ENCODE measurements around the gene NUCB1. TPM values are rescaled to one million over a fixed set of nuclear protein-coding genes. Genes with fewer than 3 reads are reported as not detected.
A peak's percentile ranks its signal among the peaks of the same experiment; 100 is the strongest.

NUCB1 gene
- total RNA-seq, 2 donors from 2014 or later, result 129 to 170 TPM

DNA sequence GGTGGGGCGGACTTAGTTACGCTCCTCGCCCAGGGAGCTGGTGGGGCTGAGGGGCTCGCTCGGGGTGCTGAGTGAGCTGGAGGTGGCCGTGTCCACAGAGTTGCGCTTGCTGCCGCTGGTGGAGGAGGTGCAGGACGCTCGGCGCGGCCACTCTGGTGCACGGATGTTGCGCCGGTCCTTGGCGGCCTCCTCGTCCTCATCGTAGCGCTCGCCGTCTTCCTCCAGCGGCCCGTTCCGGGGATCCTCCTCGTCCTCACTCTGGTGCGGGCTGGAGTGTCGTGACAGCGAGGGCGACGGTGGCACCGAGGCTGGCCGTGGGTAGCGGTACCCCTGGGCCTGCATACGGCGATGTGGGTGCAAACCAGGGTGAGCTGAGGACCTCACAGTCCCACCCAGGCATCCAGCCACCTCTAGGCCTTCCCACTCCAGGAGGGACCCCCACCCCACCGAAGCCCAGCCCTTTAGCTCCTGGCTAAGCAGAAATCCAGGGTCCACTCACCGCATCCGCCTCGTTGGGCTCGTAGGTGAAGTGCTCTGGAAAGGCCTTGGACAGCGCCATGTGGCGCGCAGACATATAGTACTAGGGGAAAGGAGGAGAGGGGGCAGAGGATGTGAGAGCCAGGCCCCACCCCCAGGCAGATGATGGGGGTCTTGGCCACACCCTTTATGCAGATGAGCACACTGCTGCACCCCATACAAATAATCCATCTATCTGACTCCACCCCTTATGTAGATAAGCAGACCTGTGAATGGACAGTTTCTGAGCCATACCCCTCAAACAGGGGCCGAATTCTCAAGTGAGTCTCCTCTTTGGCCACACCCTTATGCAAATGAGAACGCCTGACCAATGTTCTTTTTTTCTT, 69.4 kb downstream of the NUCB1 start:
- no peaks in the 10 kb centered on the region for H3K27me3 ChIP-seq
- intact Hi-C loops (cut with DNase I), result no loop called here
- peaks cover 0 to 5% of the 10 kb centered on the region in 2 donors for H3K36me3 ChIP-seq (replicated peaks in 1 of 2; ENCODE audit: insufficient read depth in 1 of 2, low read depth in 2 of 2)
- 91 to 92% methylated on average over 30 to 45 of the region's 45 CpGs for WGBS, 2 donors
- no peak overlapping the region for H3K27ac ChIP-seq
- H3K4me1 ChIP-seq, result peaks cover 15% of the 10 kb centered on the region
- no peak for ATAC-seq
- H3K9me3 ChIP-seq, result no peaks in the 10 kb centered on the region
- H3K4me3 ChIP-seq, result no peak overlapping the region
- no peak for DNase-seq
- no peak for TF ChIP-seq POLR2A (IDR thresholded peaks at IDR 0.05)
- TF ChIP-seq, protein P1, sequence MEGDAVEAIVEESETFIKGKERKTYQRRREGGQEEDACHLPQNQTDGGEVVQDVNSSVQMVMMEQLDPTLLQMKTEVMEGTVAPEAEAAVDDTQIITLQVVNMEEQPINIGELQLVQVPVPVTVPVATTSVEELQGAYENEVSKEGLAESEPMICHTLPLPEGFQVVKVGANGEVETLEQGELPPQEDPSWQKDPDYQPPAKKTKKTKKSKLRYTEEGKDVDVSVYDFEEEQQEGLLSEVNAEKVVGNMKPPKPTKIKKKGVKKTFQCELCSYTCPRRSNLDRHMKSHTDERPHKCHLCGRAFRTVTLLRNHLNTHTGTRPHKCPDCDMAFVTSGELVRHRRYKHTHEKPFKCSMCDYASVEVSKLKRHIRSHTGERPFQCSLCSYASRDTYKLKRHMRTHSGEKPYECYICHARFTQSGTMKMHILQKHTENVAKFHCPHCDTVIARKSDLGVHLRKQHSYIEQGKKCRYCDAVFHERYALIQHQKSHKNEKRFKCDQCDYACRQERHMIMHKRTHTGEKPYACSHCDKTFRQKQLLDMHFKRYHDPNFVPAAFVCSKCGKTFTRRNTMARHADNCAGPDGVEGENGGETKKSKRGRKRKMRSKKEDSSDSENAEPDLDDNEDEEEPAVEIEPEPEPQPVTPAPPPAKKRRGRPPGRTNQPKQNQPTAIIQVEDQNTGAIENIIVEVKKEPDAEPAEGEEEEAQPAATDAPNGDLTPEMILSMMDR (IDR thresholded peaks at IDR 0.05), result no peak

DNA sequence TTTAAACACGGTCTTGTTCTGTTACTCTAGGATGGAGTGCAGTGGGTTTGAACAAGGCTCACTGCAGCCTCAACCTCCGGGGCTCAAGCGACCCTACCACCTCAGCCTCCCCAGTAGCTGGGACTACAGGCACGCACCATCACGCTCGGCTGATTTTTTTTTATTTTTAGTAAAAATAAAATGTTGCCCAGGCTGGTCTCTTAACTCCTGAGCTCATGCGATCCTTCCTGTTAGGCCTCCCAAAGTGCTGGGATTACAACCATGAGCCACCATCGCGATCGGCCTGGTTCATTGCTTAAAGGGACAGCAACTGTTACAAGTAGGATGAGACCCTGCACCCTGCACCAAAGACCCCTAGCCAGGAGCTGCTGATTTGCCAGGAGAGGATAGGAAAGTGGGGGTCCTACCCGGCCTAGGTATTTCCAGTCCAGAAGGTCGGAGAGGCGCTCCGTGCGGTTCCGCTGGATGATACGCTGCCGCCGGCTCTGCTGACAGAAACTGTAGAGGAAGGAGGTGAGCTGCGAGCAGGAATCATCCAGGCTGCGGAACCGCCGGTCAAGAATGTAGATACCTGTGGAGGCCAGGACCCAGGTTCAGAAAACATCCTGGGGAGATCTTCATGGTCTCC, 70.1 kb downstream of the NUCB1 start:
- Histone ChIP-seq H3K4me1 (peaks cover 12% of the 10 kb centered on the region), H3K27ac (no peak overlapping the region), H3K27me3 (no peaks in the 10 kb centered on the region), H3K4me3 (no peak overlapping the region), H3K36me3 (replicated peaks in 1 of 2; ENCODE audit: insufficient read depth in 1 of 2, low read depth in 2 of 2) (peaks cover 0 to 5% of the 10 kb centered on the region in 2 donors), H3K9me3 (no peaks in the 10 kb centered on the region)
- intact Hi-C loops (cut with DNase I), result no loop called here
- TF ChIP-seq POLR2A (IDR thresholded peaks at IDR 0.05), result no peak
- TF ChIP-seq, protein P1 (IDR thresholded peaks at IDR 0.05), result no peak
- WGBS, 2 donors, result 84 to 88% methylated on average over 20 to 22 of the region's 23 CpGs
- no peak for ATAC-seq
- no peak for DNase-seq

DNA sequence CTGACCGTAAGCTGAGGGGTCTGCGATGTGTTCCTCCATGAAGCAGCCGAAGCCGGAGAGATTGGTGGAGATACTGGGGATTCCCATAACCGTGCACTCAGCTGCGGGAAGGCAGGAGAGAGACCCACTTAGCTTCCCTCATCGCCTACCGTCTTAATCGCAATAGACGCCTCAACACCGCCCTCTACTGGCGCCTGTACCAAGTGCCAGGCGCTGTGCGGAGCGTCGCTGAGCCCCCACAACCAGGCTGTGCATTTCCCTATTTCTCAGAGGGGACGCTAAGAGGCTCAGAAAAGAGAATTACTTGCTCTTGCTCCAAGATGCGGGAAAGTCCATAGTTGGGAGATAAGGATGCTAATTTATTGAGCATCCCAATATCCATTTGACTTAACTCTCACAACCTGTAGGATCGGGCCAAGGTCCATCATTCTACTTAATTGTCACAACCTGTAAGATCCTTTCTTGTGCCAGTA, 70.8 kb downstream of the NUCB1 start:
- Histone ChIP-seq H3K36me3 (replicated peaks in 1 of 2; ENCODE audit: insufficient read depth in 1 of 2, low read depth in 2 of 2) (peaks cover 0 to 5% of the 10 kb centered on the region in 2 donors), H3K4me1 (peaks cover 12% of the 10 kb centered on the region), H3K4me3 (no peak overlapping the region), H3K9me3 (no peaks in the 10 kb centered on the region), H3K27ac (no peak overlapping the region), H3K27me3 (no peaks in the 10 kb centered on the region)
- 23 to 39% methylated on average over 10 to 19 of the region's 19 CpGs for WGBS, 2 donors
- no peak for TF ChIP-seq POLR2A (IDR thresholded peaks at IDR 0.05)
- TF ChIP-seq, protein P1 (IDR thresholded peaks at IDR 0.05), result peak; percentile 68 to 89 (median 78)
- intact Hi-C loops (cut with DNase I), result no loop called here
- peak; percentile 71 to 85 (median 80) for DNase-seq
- ATAC-seq, result peak; percentile 64

Small RNAs within 50 kb of the gene (small RNA-seq; reads per million reads assigned to genes)
- gene AC026803.1, result not detected

Other genes starting within 250 kb of the NUCB1 start
- gene NTN5, start 227.3 kb upstream of the NUCB1 start, total RNA-seq, result not detected
- 1 to 10 TPM; 2.0 to 3.4 TPM for gene FUT2, start 204.3 kb upstream of the NUCB1 start, total RNA-seq
- 1 to 10 TPM in 1 of 2 donors, under 1 TPM in 1; 0.26 to 7.3 TPM for gene MAMSTR, start 180.6 kb upstream of the NUCB1 start, total RNA-seq
- gene RASIP1, start 159.7 kb upstream of the NUCB1 start, total RNA-seq, result 10 to 100 TPM; 14.5 to 60.0 TPM
- 10 to 100 TPM in 1 of 2 donors, 1 to 10 TPM in 1; 1.6 to 14.5 TPM for gene IZUMO1, start 153.4 kb upstream of the NUCB1 start, total RNA-seq
- gene FUT1, start 147.7 kb upstream of the NUCB1 start, total RNA-seq, result 10 to 100 TPM; 14.8 to 79.1 TPM
- gene FGF21, start 144.8 kb upstream of the NUCB1 start, total RNA-seq, result not detected
- 10 to 100 TPM; 34.5 to 56.0 TPM for gene BCAT2, start 89.3 kb upstream of the NUCB1 start, total RNA-seq
- 1 to 10 TPM; 2.1 to 3.3 TPM for gene HSD17B14, start 63.8 kb upstream of the NUCB1 start, total RNA-seq
- gene PLEKHA4, start 31.7 kb upstream of the NUCB1 start, total RNA-seq, result 10 to 100 TPM in 1 of 2 donors, 1 to 10 TPM in 1; 6.5 to 21.1 TPM
- 10 to 100 TPM; 17.9 to 49.4 TPM for gene PPP1R15A, start 27.9 kb upstream of the NUCB1 start, total RNA-seq
- not detected for gene TULP2, start 1.6 kb upstream of the NUCB1 start, total RNA-seq
- gene DHDH, start 33.4 kb downstream of the NUCB1 start, total RNA-seq, result not detected
- 10 to 100 TPM; 15.3 to 22.7 TPM for gene BAX, start 54.6 kb downstream of the NUCB1 start, total RNA-seq
- 1,000 to 10,000 TPM; 1,824 to 3,385 TPM for gene FTL, start 65.0 kb downstream of the NUCB1 start, total RNA-seq
- 10 to 100 TPM in 1 of 2 donors, 1 to 10 TPM in 1; 7.5 to 17.8 TPM for gene GYS1, start 93.0 kb downstream of the NUCB1 start, total RNA-seq
- 10 to 100 TPM; 46.5 to 47.2 TPM for gene RUVBL2, start 93.6 kb downstream of the NUCB1 start, total RNA-seq
- 10 to 100 TPM in 1 of 2 donors, not detected in 1; 45.8 TPM for gene LHB, start 116.8 kb downstream of the NUCB1 start, total RNA-seq
- gene CGB3, start 124.0 kb downstream of the NUCB1 start, total RNA-seq, result not detected
- gene CGB2, start 131.6 kb downstream of the NUCB1 start, total RNA-seq, result not detected
- gene CGB1, start 136.6 kb downstream of the NUCB1 start, total RNA-seq, result not detected
- not detected for gene CGB5, start 143.5 kb downstream of the NUCB1 start, total RNA-seq
- not detected for gene CGB8, start 148.8 kb downstream of the NUCB1 start, total RNA-seq
- not detected for gene CGB7, start 157.4 kb downstream of the NUCB1 start, total RNA-seq
- not detected for gene NTF4, start 164.5 kb downstream of the NUCB1 start, total RNA-seq
- not detected for gene KCNA7, start 172.4 kb downstream of the NUCB1 start, total RNA-seq
- gene SNRNP70, start 185.1 kb downstream of the NUCB1 start, total RNA-seq, result 100 to 1,000 TPM; 199 to 588 TPM
- gene LIN7B, start 214.1 kb downstream of the NUCB1 start, total RNA-seq, result 10 to 100 TPM in 1 of 2 donors, 1 to 10 TPM in 1; 8.3 to 24.1 TPM
- 1 to 10 TPM in 1 of 2 donors, not detected in 1; 2.3 TPM for gene C19orf73, start 218.8 kb downstream of the NUCB1 start, total RNA-seq
- gene PPFIA3, start 219.2 kb downstream of the NUCB1 start, total RNA-seq, result 10 to 100 TPM in 1 of 2 donors, 1 to 10 TPM in 1; 6.7 to 15.2 TPM

All from body of pancreas (tissue), 4 donors.